Measurements from ENCODE around the gene MOV10L1.

The MOV10L1 gene

DNA sequence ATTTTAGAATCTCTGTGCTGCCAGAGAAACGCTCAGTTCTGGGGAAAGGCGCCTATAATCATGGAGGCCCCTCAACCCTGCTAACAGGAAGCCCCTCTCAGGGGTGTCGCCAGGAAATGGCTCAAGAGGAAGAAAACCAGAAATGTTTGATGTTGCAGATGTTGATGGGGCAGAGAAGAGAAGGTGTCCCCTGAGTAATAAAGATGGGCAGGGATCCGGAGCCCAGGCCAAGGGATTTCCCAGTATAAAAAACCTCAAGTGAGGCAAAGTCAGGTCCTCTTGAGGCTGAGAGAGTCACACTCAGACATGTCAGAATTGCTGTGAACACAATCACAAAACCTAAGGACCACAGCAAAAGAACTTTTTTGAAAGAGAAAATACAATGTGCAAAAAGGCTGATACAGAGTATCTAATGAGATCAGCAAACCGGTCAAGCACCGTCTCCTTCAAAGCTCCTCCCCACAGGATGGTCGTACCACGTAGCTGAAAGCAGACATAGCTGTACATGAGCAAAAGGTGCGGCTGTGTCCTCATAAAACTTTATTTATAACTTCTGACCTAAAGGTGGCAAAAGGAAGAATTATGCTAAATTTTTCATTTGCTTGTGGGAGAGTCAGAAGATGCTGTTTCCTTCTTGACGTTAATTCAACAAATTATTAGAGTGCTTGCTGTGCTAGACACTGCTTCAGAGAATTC, 12.2 kb downstream of the MOV10L1 start:
- no peak for TF ChIP-seq EGR1 (IDR thresholded peaks at IDR 0.05)
- no peak for TF ChIP-seq YY1 (IDR thresholded peaks at IDR 0.05; ENCODE audit: low read depth)
- TF ChIP-seq NFIC (IDR thresholded peaks at IDR 0.05), result no peak
- TF ChIP-seq EP300 (IDR thresholded peaks at IDR 0.05; ENCODE audit: borderline replicate concordance), result no peak
- no peak for TF ChIP-seq ZBTB7A (IDR thresholded peaks at IDR 0.05; ENCODE audit: low read depth)
- TF ChIP-seq TAF1 (IDR thresholded peaks at IDR 0.05; ENCODE audit: low read depth), result no peak
- TF ChIP-seq, protein P1, sequence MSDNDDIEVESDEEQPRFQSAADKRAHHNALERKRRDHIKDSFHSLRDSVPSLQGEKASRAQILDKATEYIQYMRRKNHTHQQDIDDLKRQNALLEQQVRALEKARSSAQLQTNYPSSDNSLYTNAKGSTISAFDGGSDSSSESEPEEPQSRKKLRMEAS (IDR thresholded peaks at IDR 0.05), result no peak
- TF ChIP-seq, protein P2, sequence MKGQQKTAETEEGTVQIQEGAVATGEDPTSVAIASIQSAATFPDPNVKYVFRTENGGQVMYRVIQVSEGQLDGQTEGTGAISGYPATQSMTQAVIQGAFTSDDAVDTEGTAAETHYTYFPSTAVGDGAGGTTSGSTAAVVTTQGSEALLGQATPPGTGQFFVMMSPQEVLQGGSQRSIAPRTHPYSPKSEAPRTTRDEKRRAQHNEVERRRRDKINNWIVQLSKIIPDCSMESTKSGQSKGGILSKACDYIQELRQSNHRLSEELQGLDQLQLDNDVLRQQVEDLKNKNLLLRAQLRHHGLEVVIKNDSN (IDR thresholded peaks at IDR 0.05), result no peak
- TF ChIP-seq FOXM1 (IDR thresholded peaks at IDR 0.05; ENCODE audit: borderline replicate concordance, low read depth), result no peak
- TF ChIP-seq RAD21 (IDR thresholded peaks at IDR 0.05; ENCODE audit: low read depth), result no peak
- TF ChIP-seq TEAD4 (IDR thresholded peaks at IDR 0.05), result no peak
- TF ChIP-seq CEBPB (IDR thresholded peaks at IDR 0.05), result no peak
- TF ChIP-seq, protein P3, sequence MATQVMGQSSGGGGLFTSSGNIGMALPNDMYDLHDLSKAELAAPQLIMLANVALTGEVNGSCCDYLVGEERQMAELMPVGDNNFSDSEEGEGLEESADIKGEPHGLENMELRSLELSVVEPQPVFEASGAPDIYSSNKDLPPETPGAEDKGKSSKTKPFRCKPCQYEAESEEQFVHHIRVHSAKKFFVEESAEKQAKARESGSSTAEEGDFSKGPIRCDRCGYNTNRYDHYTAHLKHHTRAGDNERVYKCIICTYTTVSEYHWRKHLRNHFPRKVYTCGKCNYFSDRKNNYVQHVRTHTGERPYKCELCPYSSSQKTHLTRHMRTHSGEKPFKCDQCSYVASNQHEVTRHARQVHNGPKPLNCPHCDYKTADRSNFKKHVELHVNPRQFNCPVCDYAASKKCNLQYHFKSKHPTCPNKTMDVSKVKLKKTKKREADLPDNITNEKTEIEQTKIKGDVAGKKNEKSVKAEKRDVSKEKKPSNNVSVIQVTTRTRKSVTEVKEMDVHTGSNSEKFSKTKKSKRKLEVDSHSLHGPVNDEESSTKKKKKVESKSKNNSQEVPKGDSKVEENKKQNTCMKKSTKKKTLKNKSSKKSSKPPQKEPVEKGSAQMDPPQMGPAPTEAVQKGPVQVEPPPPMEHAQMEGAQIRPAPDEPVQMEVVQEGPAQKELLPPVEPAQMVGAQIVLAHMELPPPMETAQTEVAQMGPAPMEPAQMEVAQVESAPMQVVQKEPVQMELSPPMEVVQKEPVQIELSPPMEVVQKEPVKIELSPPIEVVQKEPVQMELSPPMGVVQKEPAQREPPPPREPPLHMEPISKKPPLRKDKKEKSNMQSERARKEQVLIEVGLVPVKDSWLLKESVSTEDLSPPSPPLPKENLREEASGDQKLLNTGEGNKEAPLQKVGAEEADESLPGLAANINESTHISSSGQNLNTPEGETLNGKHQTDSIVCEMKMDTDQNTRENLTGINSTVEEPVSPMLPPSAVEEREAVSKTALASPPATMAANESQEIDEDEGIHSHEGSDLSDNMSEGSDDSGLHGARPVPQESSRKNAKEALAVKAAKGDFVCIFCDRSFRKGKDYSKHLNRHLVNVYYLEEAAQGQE (IDR thresholded peaks at IDR 0.05; ENCODE audit: low read depth), result no peak
- no peak for TF ChIP-seq CREB1 (IDR thresholded peaks at IDR 0.05; ENCODE audit: low read depth)
- no peak for TF ChIP-seq TCF12 (IDR thresholded peaks at IDR 0.05; ENCODE audit: low read depth)

DNA sequence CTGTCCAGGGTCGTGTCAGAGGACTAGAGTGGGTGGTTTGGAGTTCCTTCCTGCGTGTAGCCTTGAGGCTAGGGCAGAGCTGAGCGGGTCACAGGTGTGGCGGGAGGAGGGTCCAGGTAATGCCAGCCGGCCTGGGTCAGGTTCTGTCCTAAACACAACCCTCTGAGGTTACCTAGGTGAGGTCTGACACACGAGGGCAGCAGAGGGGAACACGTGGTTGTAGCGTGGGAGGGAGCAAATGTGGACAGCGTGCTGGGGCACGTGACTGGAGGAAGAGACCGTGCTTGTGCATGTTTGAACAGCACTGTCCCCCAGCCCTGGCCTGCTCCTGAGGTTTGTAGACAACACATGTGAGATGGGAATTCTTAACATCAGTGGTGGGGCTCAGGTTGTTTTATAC, 13.1 kb downstream of the MOV10L1 start:
- peak; percentile 8; the same call in 1 of the 2 replicates for TF ChIP-seq RAD21 (IDR thresholded peaks at IDR 0.05; ENCODE audit: low read depth)
- no peak for TF ChIP-seq EP300 (IDR thresholded peaks at IDR 0.05; ENCODE audit: borderline replicate concordance)
- TF ChIP-seq ZBTB7A (IDR thresholded peaks at IDR 0.05; ENCODE audit: low read depth), result no peak
- TF ChIP-seq, protein P1 (IDR thresholded peaks at IDR 0.05), result 0 out of 2 replicates have a peak, but pooled peaks have one; percentile 33
- TF ChIP-seq EGR1 (IDR thresholded peaks at IDR 0.05), result no peak
- TF ChIP-seq, protein P3 (IDR thresholded peaks at IDR 0.05; ENCODE audit: low read depth), result no peak
- TF ChIP-seq, protein P2 (IDR thresholded peaks at IDR 0.05), result peak; percentile 55; the same call in 1 of the 2 replicates

DNA sequence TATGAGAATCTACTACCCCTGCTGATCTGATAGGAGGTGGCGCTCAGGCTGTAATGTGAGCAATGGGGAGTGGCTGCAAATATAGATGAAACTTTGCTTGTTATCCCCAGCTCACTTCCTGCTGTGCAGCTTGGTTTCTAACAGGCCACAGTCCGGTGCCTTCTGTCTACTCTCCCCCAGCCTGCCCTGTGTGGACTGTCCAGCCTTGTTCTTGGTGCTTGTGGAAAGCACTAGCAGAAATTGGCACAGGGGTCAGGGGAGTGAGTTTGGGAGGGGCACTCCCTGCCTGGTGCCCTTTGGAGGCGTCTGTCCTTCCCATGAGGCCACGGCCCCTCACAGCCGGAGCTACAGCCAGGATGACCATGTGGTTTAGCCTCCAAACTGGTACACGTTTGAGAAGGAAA, 14.3 kb downstream of the MOV10L1 start:
- TF ChIP-seq YY1 (IDR thresholded peaks at IDR 0.05; ENCODE audit: low read depth), result no peak
- TF ChIP-seq TEAD4 (IDR thresholded peaks at IDR 0.05), result no peak
- no peak for TF ChIP-seq CREB1 (IDR thresholded peaks at IDR 0.05; ENCODE audit: low read depth)
- TF ChIP-seq, protein P2 (IDR thresholded peaks at IDR 0.05), result no peak
- TF ChIP-seq FOXM1 (IDR thresholded peaks at IDR 0.05; ENCODE audit: borderline replicate concordance, low read depth), result no peak

DNA sequence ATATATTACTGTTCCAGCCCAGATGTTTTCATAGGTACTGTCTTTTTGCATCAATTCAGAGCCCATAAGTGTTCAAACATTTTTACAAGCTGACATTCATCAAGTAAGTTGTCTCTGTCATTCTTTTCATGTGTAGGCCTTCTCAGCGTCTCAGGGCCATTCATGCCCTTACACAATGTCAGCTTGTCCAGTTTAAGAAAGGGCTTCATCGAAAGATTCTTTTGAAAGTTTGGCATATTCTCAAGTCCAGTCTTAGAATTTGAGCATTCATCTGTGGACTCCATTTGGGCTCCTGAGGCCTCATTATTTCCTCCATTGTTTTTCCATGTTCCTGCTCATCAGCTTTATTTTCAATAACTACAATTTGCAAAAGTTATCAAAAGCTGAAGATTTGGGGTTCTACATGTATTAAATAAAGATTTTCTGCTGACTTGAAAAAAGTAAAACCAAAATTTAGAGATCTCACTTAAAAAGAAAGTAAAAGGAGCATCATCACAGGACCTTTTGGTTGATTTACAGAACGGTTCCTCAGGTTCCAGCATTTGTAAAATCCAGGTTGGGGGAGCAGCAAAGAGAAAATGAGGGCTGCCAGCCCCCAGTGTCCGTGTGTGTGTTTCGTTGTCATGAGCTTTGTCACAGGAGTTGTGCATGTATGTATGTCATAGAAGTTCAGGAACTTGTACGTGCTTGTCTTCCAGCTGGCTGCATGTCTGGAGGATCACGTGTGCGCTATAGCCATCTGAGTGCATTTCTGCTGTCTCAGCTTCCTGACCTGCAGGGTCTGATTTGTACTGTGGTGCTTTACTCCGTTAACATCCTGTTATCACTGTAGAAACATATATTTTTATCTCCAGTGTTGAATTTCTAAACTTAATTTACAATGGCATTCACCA, 15.6 kb downstream of the MOV10L1 start:
- no peak for TF ChIP-seq TAF1 (IDR thresholded peaks at IDR 0.05; ENCODE audit: low read depth)
- no peak for TF ChIP-seq YY1 (IDR thresholded peaks at IDR 0.05; ENCODE audit: low read depth)
- no peak for TF ChIP-seq ZBTB7A (IDR thresholded peaks at IDR 0.05; ENCODE audit: low read depth)
- TF ChIP-seq EP300 (IDR thresholded peaks at IDR 0.05; ENCODE audit: borderline replicate concordance), result no peak
- TF ChIP-seq TCF12 (IDR thresholded peaks at IDR 0.05; ENCODE audit: low read depth), result no peak
- no peak for TF ChIP-seq FOXM1 (IDR thresholded peaks at IDR 0.05; ENCODE audit: borderline replicate concordance, low read depth)
- TF ChIP-seq TEAD4 (IDR thresholded peaks at IDR 0.05), result no peak
- no peak for TF ChIP-seq RAD21 (IDR thresholded peaks at IDR 0.05; ENCODE audit: low read depth)
- no peak for TF ChIP-seq EGR1 (IDR thresholded peaks at IDR 0.05)
- TF ChIP-seq, protein P1 (IDR thresholded peaks at IDR 0.05), result no peak
- TF ChIP-seq, protein P2 (IDR thresholded peaks at IDR 0.05), result no peak
